Naive thymus-derived CD4-positive, alpha-beta T cell (primary cell): Measurements from ENCODE around the gene NMRAL1. TPM values are rescaled to one million over a fixed set of nuclear protein-coding genes. Genes with fewer than 3 reads are reported as not detected.

Experiments
- ATAC-seq: fragments of 150-1000 bp; cut with Tn5 transposase; 2 replicates; pipeline ENCODE4 v1.10.0; 2021; ENCODE audit warnings: mild to moderate bottlenecking, moderate library complexity
- CTCF ChIA-PET: fragments of 350-600 bp; sonication (Branson Sonifier 250); formaldehyde crosslinking; loops from one replicate; lab custom pipeline; 2021; ENCODE audit warnings: antibody characterized with exemption; lab: Charles Lee
- POLR2A ChIA-PET: fragments of 350-600 bp; sonication (Branson Sonifier 250); formaldehyde crosslinking; loops from one replicate; lab custom pipeline; 2021; ENCODE audit warnings: antibody characterized with exemption, inconsistent platforms; lab: Charles Lee
- DNase-seq, 9 donors: peaks; one replicate each; pipeline versions ENCODE4 v3.0.0 to v3.0.0-alpha.2; 2020 to 2022; ENCODE audit warnings: mixed read lengths in 1 of 9
- H3K27ac ChIP-seq: one replicate; pipeline ENCODE4 v1.7.0; 2013; ENCODE audit warnings: mild to moderate bottlenecking, low read depth, low read length, moderate library complexity
- H3K27me3 ChIP-seq, 2 donors: one replicate each; pipeline ENCODE4 v1.7.0; 2013; ENCODE audit warnings: low read length in 2 of 2, mild to moderate bottlenecking in 2 of 2, moderate library complexity in 2 of 2; ENCODE audit not compliant: control insufficient read depth in 2 of 2, insufficient read depth in 2 of 2
- H3K36me3 ChIP-seq, 3 experiments: 1 replicate in 2 of 3; 2 replicates in 1 of 3; pipeline ENCODE4 v1.7.0; 2013; ENCODE audit warnings: low read length in 3 of 3, mild to moderate bottlenecking in 3 of 3, moderate library complexity in 1 of 3; ENCODE audit not compliant: insufficient read depth in 3 of 3, control insufficient read depth in 2 of 3
- H3K4me1 ChIP-seq, 2 donors: one replicate each; pipeline ENCODE4 v1.7.0; 2013; ENCODE audit warnings: low read length in 2 of 2, mild to moderate bottlenecking in 2 of 2, moderate library complexity in 1 of 2; ENCODE audit not compliant: control insufficient read depth in 2 of 2, insufficient read depth in 2 of 2
- H3K4me3 ChIP-seq: 2 replicates; pipeline ENCODE4 v1.7.0; 2013; ENCODE audit warnings: mild to moderate bottlenecking, low read length
- H3K9me3 ChIP-seq, 3 experiments: 1 replicate in 2 of 3; 2 replicates in 1 of 3; pipeline ENCODE4 v1.7.0; 2013; ENCODE audit warnings: low read length in 3 of 3; ENCODE audit not compliant: control insufficient read depth in 2 of 3
- H3K27ac Mint-ChIP-seq, 9 donors: one replicate each; pipeline ENCODE4 v1.8.0; 2020 to 2022; ENCODE audit warnings: mixed read lengths in 9 of 9, mild to moderate bottlenecking in 8 of 9, moderate library complexity in 5 of 9, inconsistent platforms in 2 of 9
- H3K27me3 Mint-ChIP-seq, 5 donors: one replicate each; pipeline ENCODE4 v1.8.0; 2021 to 2022; ENCODE audit warnings: mixed read lengths in 5 of 5, mild to moderate bottlenecking in 1 of 5
- H3K36me3 Mint-ChIP-seq, 5 donors: one replicate each; pipeline ENCODE4 v1.8.0; 2020 to 2022; ENCODE audit warnings: mixed read lengths in 5 of 5, mild to moderate bottlenecking in 3 of 5, inconsistent platforms in 1 of 5
- H3K4me1 Mint-ChIP-seq, 7 donors: one replicate each; pipeline ENCODE4 v1.8.0; 2020 to 2022; ENCODE audit warnings: mixed read lengths in 7 of 7, mild to moderate bottlenecking in 3 of 7, inconsistent platforms in 1 of 7
- H3K4me3 Mint-ChIP-seq, 10 donors: one replicate each; pipeline ENCODE4 v1.8.0; 2020 to 2022; ENCODE audit warnings: mild to moderate bottlenecking in 10 of 10, mixed read lengths in 10 of 10, moderate library complexity in 6 of 10, inconsistent platforms in 2 of 10
- H3K9me3 Mint-ChIP-seq, 11 donors: one replicate each; pipeline ENCODE4 v1.8.0; 2020 to 2022; ENCODE audit warnings: mixed read lengths in 11 of 11, mild to moderate bottlenecking in 4 of 11, inconsistent platforms in 1 of 11, moderate library complexity in 1 of 11
- intact Hi-C, 2 donors: fragments of 100-400 bp; cut with micrococcal nuclease; formaldehyde crosslinking; loops; one replicate each; pipeline ENCODE4 v1.15.1; 2023
- polyA plus RNA-seq, 2 donors: library from polyadenylated mRNA; unstranded; fragments of 300-500 nt; fragmentation: Illumina TruSeq; gene quantifications; one replicate each; pipeline ENCODE4 v1.2.3, GENCODE V29; 2021
- total RNA-seq, 6 experiments: library from RNA in 5 of 6; stranded (reverse) in 5 of 6; gene quantifications; 1 replicate in 5 of 6; 2 replicates in 1 of 6; pipeline ENCODE4 v1.2.3 and lab custom pipeline; 2021 to 2026

NMRAL1 gene
- total and polyA plus RNA-seq, 7 experiments from 2014 or later = 34.2 to 81.8 (median 58.8) TPM

DNA sequence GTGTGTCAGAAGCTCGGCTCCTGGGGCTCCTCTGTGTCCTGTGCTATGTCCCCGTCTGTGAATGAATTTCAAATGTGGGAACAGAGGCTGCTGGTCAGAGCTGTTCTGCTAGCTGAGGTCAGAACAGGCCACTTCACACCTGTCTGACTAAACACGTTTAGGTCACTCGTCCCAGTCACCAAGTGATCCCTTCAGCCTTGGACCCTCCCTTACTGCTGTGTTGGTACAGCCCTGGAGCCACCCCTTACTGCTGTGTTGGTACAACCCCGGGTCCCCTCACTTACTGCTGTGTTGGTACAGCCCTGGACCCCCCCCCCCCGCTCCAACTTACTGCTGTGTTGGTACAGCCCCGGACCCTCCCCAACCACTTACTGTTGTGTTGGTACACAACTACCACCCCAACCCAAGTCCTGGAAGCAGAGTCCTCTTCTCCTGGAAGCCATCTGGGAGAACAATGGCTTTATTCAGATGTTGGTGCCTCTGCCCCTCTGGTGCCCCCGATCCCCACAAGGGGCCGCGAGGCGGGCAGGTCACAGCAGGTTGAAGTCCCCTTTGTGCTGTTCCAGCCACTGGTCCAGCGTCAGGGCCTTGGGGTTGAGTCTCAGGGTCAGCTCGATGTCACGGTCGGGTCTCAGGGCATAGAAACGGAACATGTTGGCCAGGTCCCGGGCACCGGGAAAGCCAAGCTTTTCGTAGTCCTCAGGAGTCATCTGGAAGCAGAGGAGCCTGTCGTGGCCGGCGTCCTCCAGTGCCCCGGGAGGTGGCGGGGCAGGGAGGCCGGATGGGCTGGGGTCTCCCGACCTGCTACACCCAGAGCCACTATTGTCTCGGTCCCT lies 13.0 kb downstream of the NMRAL1 start:
- ChIA-PET CTCF (no interaction called here), POLR2A (interaction anchor here (1.1 to 1.9 kb wide), 4 partner anchors 8 to 43 kb away, joined by 3 to 6 read pairs (median 4); no protein-coding TSS in a partner anchor)
- Mint-ChIP-seq H3K4me1 (peaks cover 14 to 36% (median 21%) of the 10 kb centered on the region in 7 donors), H3K27me3 (no peaks in the 10 kb centered on the region), H3K27ac (peak overlapping the region in 5 of 9 donors; percentile 22 to 79 (median 72)), H3K9me3 (no peaks in the 10 kb centered on the region), H3K36me3 (peaks cover 0 to 29% (median 4%) of the 10 kb centered on the region in 5 donors), H3K4me3 (no peak overlapping the region)
- Histone ChIP-seq H3K36me3 (peaks cover 6 to 68% (median 12%) of the 10 kb centered on the region in 3 experiments), H3K27me3 (no peaks in the 10 kb centered on the region), H3K9me3 (no peaks in the 10 kb centered on the region), H3K4me1 (peaks cover 5 to 24% of the 10 kb centered on the region in 2 donors), H3K4me3 (no peak overlapping the region), H3K27ac (no peak overlapping the region)
- DNase-seq (peak in 1 of 9 donors; percentile 19), ATAC-seq (no peak)
- intact Hi-C loops = no loop called here

DNA sequence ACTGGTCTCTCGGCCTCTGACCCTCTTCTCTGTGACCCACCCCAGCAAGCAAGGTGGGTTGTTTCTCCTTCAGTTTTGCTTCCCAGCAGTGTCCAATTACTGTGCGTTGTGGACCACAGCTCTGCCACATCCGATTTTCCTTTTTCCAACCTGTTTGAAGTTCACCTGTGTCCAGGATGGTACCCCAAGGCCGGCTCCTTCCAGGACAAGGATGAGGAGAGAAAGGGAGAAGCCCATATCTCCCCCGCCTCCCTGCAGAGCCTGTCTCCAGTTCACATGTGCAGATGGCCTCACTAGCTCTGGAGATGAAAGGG lies 13.5 kb downstream of the NMRAL1 start:
- CTCF ChIA-PET = no interaction called here
- Mint-ChIP-seq H3K27ac (peak overlapping the region in 4 of 9 donors; percentile 22 to 79 (median 56)), H3K4me3 (peak overlapping the region in 2 of 10 donors; percentile 8 to 39), H3K4me1 (peaks cover 10 to 31% (median 16%) of the 10 kb centered on the region in 7 donors), H3K36me3 (peaks cover 0 to 24% (median 4%) of the 10 kb centered on the region in 5 donors), H3K9me3 (no peaks in the 10 kb centered on the region), H3K27me3 (no peaks in the 10 kb centered on the region)
- H3K4me3 ChIP-seq = no peak overlapping the region
- no peaks in the 10 kb centered on the region for H3K9me3 ChIP-seq
- intact Hi-C loops = no loop called here
- no peaks in the 10 kb centered on the region for H3K27me3 ChIP-seq
- peaks cover 6 to 68% (median 12%) of the 10 kb centered on the region in 3 experiments for H3K36me3 ChIP-seq
- DNase-seq (no peak), ATAC-seq (no peak)
- no peak overlapping the region for H3K27ac ChIP-seq
- POLR2A ChIA-PET = interaction anchor here (1.1 to 1.4 kb wide), 3 partner anchors 10 to 44 kb away, joined by 4 to 6 read pairs (median 4); no protein-coding TSS in a partner anchor
- H3K4me1 ChIP-seq = peaks cover 2 to 20% of the 10 kb centered on the region in 2 donors

DNA sequence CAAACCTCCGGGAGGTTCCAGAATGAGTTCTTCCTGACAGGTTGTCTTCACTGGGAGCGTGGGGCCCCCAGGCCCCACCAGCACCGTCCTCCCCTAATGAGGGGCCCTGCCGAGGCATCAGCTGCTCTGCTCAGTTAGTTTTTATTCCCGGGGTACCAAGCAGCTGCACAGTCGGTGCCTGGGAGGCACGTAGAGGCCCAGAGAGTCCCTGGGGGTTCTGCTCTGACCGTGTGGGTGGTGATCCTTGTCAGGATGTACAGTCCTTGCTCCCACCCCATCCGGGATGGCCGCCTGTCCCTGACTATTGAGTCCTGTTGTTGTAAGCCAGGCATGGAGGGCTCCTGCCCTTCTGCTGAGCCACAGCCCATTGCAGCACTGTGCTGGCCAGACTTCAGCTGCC lies 18.5 kb downstream of the NMRAL1 start:
- H3K4me3 Mint-ChIP-seq = no peak overlapping the region
- CTCF ChIA-PET = no interaction called here
- Histone ChIP-seq H3K27ac (no peak overlapping the region), H3K4me1 (peaks cover 0 to 12% of the 10 kb centered on the region in 2 donors), H3K27me3 (no peaks in the 10 kb centered on the region), H3K9me3 (no peaks in the 10 kb centered on the region), H3K36me3 (peaks cover 0 to 69% (median 2%) of the 10 kb centered on the region in 3 experiments), H3K4me3 (no peak overlapping the region)
- peaks cover 5 to 25% (median 9%) of the 10 kb centered on the region in 5 donors for H3K36me3 Mint-ChIP-seq
- POLR2A ChIA-PET = no interaction called here
- ATAC-seq = no peak
- H3K27me3 Mint-ChIP-seq = no peaks in the 10 kb centered on the region
- no peaks in the 10 kb centered on the region for H3K9me3 Mint-ChIP-seq
- peaks cover 8 to 21% (median 14%) of the 10 kb centered on the region in 7 donors for H3K4me1 Mint-ChIP-seq
- no peak for DNase-seq
- intact Hi-C loops = no loop called here
- H3K27ac Mint-ChIP-seq = no peak overlapping the region

DNA sequence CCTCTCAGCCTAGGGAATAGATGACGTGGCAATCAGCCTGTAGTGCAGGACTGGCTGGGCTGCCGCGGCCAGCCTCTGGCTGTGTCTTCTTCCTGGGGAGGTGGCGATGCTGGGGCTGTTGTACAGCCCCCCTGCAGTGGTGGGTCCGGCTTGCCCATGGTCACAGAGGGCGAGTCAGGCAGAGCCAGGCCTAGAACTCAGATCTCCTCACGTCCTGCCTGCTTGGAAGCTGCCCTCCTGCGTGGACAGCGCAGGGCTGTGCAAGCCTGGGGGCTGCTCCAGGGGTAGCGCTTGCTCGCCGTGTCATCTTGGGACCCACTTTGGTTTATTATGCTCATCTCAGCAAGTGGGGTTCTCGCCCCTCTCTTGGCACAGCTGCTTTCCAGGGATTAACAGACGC lies 19.3 kb downstream of the NMRAL1 start:
- Histone ChIP-seq H3K27ac (no peak overlapping the region), H3K4me1 (peaks cover 0 to 10% of the 10 kb centered on the region in 2 donors), H3K36me3 (peaks cover 0 to 76% (median 9%) of the 10 kb centered on the region in 3 experiments), H3K9me3 (no peaks in the 10 kb centered on the region), H3K27me3 (no peaks in the 10 kb centered on the region), H3K4me3 (no peak overlapping the region)
- H3K27ac Mint-ChIP-seq = peak overlapping the region in 2 of 9 donors; percentile 41 to 62
- peaks cover 8 to 17% (median 11%) of the 10 kb centered on the region in 7 donors for H3K4me1 Mint-ChIP-seq
- intact Hi-C loops = no loop called here
- H3K36me3 Mint-ChIP-seq = peaks cover 5 to 29% (median 12%) of the 10 kb centered on the region in 5 donors
- ATAC-seq (no peak), DNase-seq (no peak)
- ChIA-PET POLR2A (no interaction called here), CTCF (no interaction called here)
- H3K27me3 Mint-ChIP-seq = no peaks in the 10 kb centered on the region
- no peaks in the 10 kb centered on the region for H3K9me3 Mint-ChIP-seq
- H3K4me3 Mint-ChIP-seq = no peak overlapping the region

DNA sequence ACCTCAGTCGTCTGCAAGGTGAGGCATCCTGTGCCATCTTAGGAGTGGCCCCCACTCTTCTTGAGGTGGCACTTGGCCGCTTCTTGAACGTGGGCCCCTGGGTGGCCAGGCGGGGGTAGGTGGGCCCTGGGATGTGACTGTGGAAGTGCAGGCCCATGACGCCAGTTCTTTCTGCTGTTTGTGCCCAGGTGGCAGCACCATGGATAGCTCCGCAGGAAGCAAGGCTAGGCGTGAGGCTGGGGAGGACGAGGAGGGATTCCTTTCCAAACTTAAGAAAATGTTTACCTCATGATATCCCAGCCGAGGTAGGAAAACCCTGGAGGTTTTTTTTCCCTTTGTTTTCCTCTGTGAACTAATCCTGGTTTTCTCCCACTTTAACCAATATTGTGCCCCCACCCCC lies 19.8 kb downstream of the NMRAL1 start:
- H3K4me3 Mint-ChIP-seq = no peak overlapping the region
- intact Hi-C loops = no loop called here
- no peaks in the 10 kb centered on the region for H3K9me3 Mint-ChIP-seq
- Histone ChIP-seq H3K36me3 (peaks cover 0 to 80% (median 13%) of the 10 kb centered on the region in 3 experiments), H3K27ac (peak overlapping the region; percentile 42), H3K27me3 (no peaks in the 10 kb centered on the region), H3K4me3 (no peak overlapping the region), H3K9me3 (no peaks in the 10 kb centered on the region), H3K4me1 (peaks cover 0 to 6% of the 10 kb centered on the region in 2 donors)
- ChIA-PET CTCF (no interaction called here), POLR2A (no interaction called here)
- DNase-seq = no peak
- no peaks in the 10 kb centered on the region for H3K27me3 Mint-ChIP-seq
- H3K4me1 Mint-ChIP-seq = peaks cover 7 to 12% (median 11%) of the 10 kb centered on the region in 7 donors
- peaks cover 5 to 30% (median 12%) of the 10 kb centered on the region in 5 donors for H3K36me3 Mint-ChIP-seq
- ATAC-seq = no peak
- peak overlapping the region in 2 of 9 donors; percentile 17 to 36 for H3K27ac Mint-ChIP-seq

DNA sequence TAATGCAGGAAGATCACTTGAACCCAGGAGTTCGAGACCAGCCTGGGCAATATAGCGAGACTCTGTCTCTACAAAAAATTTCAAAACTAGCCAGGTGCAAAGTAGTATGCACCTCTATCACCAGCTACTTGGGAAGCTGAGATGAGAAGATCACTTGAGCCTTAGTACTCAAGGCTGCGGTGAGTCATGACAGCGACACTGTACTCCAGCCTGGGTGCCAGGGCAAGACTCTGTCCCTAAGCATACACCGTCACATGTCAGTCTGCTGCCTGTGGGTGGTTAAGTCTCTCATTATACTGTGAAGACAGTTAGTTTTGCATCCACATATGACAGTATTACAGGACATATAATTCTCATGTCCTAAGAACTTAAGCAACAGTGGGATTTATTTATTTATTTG lies 21.8 kb downstream of the NMRAL1 start:
- H3K27ac ChIP-seq = no peak overlapping the region
- no peak overlapping the region for H3K4me3 ChIP-seq
- intact Hi-C loops = no loop called here
- DNase-seq (no peak), ATAC-seq (no peak)
- POLR2A ChIA-PET = interaction anchor here (0.6 kb wide), 1 partner anchor 26 kb away, joined by 3 read pairs; no protein-coding TSS in a partner anchor
- Mint-ChIP-seq H3K27me3 (no peaks in the 10 kb centered on the region), H3K9me3 (no peaks in the 10 kb centered on the region), H3K4me1 (peaks cover 0 to 5% (median 2%) of the 10 kb centered on the region in 7 donors), H3K4me3 (no peak overlapping the region), H3K36me3 (peaks cover 5 to 26% (median 10%) of the 10 kb centered on the region in 5 donors), H3K27ac (peak overlapping the region in 3 of 9 donors; percentile 40 to 63 (median 43))
- H3K27me3 ChIP-seq = no peaks in the 10 kb centered on the region
- peaks cover 4 to 95% (median 17%) of the 10 kb centered on the region in 3 experiments for H3K36me3 ChIP-seq
- H3K4me1 ChIP-seq = no peaks in the 10 kb centered on the region
- CTCF ChIA-PET = no interaction called here
- H3K9me3 ChIP-seq = no peaks in the 10 kb centered on the region
